SJCRH30 (cell line): Measurements from ENCODE around the gene MCM10. TPM values are rescaled to one million over a fixed set of nuclear protein-coding genes. Genes with fewer than 3 reads are reported as not detected.

ENCODE experiments used
- DNase-seq, 2 experiments: peaks; one replicate each; pipeline ENCODE4 v3.0.0-alpha.2; 2015 to 2020
- H3K27ac ChIP-seq: fragments of 250-450 bp; sonication (Bioruptor Pico); 2 replicates; pipeline ENCODE4 v1.5.1; 2020; ENCODE audit warnings: mild to moderate bottlenecking, moderate library complexity
- H3K27me3 ChIP-seq: fragments of 250-450 bp; sonication (Bioruptor Pico); 2 replicates; pipeline ENCODE4 v1.5.1; 2020; ENCODE audit warnings: mild to moderate bottlenecking, moderate library complexity
- H3K36me3 ChIP-seq: fragments of 250-450 bp; sonication (Bioruptor Pico); 2 replicates; pipeline ENCODE4 v1.5.1; 2020; ENCODE audit warnings: mild to moderate bottlenecking, moderate library complexity
- H3K4me1 ChIP-seq: fragments of 250-450 bp; sonication (Bioruptor Pico); 2 replicates; pipeline ENCODE4 v1.5.1; 2020; ENCODE audit warnings: mild to moderate bottlenecking, moderate library complexity
- H3K4me3 ChIP-seq: fragments of 250-450 bp; sonication (Bioruptor Pico); 2 replicates; pipeline ENCODE4 v1.5.1; 2020; ENCODE audit warnings: mild to moderate bottlenecking, moderate library complexity
- H3K9me3 ChIP-seq: fragments of 250-450 bp; sonication (Bioruptor Pico); replicated peaks from 2 replicates; pipeline ENCODE4 v1.5.1; 2020; ENCODE audit warnings: mild to moderate bottlenecking, moderate library complexity
- total RNA-seq: library from RNA; depleted of rRNA; stranded (reverse); fragments of >200 nt; shearing (Covaris generic); gene quantifications from 2 replicates; pipeline ENCODE4 v1.2.3, GENCODE V29; 2014

Gene MCM10
- total RNA-seq, 1 experiment from 2014 or later = 53.1 TPM

DNA sequence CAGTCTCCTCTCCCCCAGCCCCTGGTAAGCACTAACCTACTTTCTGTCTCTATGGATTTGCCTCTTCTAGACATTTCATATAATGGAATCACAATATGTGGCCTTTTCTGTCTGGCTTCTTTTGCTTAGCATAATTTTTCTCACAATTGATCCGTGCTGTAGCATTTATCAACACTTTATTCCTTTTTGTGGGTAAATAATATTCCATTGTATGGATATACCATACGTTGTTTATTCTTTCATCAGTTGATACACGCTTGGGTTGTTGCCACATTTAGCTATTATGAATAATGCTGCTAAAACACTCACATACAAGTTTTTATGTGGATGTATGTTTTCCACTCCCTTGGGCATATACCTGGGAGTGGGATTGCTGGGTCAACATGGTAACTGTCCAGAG is 25.8 kb downstream of the MCM10 start:
- no peak overlapping the region for H3K27ac ChIP-seq
- no peak overlapping the region for H3K4me3 ChIP-seq
- DNase-seq = no peak
- H3K4me1 ChIP-seq = no peaks in the 10 kb centered on the region
- peaks cover 73% of the 10 kb centered on the region for H3K36me3 ChIP-seq
- no peaks in the 10 kb centered on the region for H3K27me3 ChIP-seq
- no peaks in the 10 kb centered on the region for H3K9me3 ChIP-seq

- Histone ChIP-seq H3K4me1 (no peaks in the 10 kb centered on the region), H3K27me3 (no peaks in the 10 kb centered on the region), H3K9me3 (no peaks in the 10 kb centered on the region), H3K36me3 (peaks cover 71% of the 10 kb centered on the region), H3K27ac (no peak overlapping the region), H3K4me3 (no peak overlapping the region)
- DNase-seq = no peak
Measured at GRCh38 chr10:13188593-13188992, 27.2 kb downstream of the MCM10 start.

DNA sequence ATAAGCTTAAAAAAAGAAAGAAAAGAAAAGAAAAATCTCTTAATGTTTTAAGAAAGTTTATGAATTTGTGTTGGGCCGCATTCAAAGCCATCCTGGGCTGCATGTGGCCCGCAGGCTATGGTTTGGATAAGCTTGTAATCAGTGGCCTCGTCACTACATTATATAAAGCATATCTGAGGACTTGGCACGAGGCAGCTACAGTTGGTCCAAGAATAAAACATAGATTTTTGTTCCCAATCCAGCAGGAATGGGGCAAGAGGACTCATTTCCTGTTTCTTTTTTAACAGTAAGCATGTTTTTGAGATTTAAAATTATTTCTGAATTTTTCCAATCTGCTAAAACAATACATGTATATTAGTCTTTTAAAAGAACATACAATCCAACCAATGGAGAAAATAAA is 28.6 kb downstream of the MCM10 start:
- Histone ChIP-seq H3K36me3 (peaks cover 67% of the 10 kb centered on the region), H3K27me3 (no peaks in the 10 kb centered on the region), H3K4me1 (no peaks in the 10 kb centered on the region), H3K9me3 (no peaks in the 10 kb centered on the region), H3K27ac (no peak overlapping the region), H3K4me3 (no peak overlapping the region)
- DNase-seq = no peak

DNA sequence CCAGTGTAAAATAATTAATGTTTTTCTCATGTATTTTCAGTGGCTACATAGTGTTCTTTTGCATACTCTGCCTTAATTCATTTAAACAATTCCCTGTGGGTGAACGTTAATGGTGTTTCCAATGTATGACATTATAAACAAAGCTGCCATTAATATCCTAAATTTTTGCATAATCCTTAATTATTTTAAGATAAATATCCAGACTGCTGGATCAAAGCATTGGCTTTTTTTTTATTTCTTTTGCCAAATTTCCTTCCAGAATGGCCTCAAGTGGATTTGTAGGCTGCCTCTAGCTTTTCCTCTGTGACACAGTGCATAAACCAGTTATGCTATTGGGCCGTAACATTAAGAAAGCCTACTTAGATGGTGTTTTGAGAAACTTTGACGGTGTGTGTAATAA is 29.5 kb downstream of the MCM10 start:
- no peak for DNase-seq
- Histone ChIP-seq H3K4me3 (no peak overlapping the region), H3K27ac (no peak overlapping the region), H3K4me1 (no peaks in the 10 kb centered on the region), H3K36me3 (peaks cover 62% of the 10 kb centered on the region), H3K27me3 (no peaks in the 10 kb centered on the region), H3K9me3 (no peaks in the 10 kb centered on the region)

GRCh38 chr10:13191362-13191761 is 30.0 kb downstream of the MCM10 start:
- H3K27me3 ChIP-seq = no peaks in the 10 kb centered on the region
- no peaks in the 10 kb centered on the region for H3K4me1 ChIP-seq
- no peak overlapping the region for H3K4me3 ChIP-seq
- H3K27ac ChIP-seq = no peak overlapping the region
- no peaks in the 10 kb centered on the region for H3K9me3 ChIP-seq
- no peak for DNase-seq
- H3K36me3 ChIP-seq = peaks cover 60% of the 10 kb centered on the region

DNA sequence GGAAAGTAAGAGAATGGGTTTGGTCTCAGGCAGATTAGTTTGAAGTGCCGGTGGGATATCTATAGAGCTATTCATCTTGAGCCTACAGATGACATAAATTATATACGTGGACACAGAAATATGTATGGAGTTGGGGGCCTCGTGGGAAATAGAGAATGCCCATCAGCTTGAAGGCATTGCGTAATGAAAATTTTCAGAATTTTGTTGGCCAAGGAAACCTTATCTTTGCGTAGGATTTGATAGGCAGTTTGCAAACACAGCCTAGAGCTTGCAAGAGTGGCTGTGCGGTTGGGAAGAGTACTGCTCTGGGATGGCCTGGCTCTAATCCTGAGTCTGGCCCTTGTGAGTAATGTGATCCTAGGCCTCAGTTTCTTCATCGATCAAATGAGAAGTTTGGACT is 32.3 kb downstream of the MCM10 start:
- Histone ChIP-seq H3K27ac (no peak overlapping the region), H3K4me1 (no peaks in the 10 kb centered on the region), H3K36me3 (peaks cover 58% of the 10 kb centered on the region), H3K4me3 (no peak overlapping the region), H3K9me3 (no peaks in the 10 kb centered on the region), H3K27me3 (no peaks in the 10 kb centered on the region)
- DNase-seq = no peak

DNA sequence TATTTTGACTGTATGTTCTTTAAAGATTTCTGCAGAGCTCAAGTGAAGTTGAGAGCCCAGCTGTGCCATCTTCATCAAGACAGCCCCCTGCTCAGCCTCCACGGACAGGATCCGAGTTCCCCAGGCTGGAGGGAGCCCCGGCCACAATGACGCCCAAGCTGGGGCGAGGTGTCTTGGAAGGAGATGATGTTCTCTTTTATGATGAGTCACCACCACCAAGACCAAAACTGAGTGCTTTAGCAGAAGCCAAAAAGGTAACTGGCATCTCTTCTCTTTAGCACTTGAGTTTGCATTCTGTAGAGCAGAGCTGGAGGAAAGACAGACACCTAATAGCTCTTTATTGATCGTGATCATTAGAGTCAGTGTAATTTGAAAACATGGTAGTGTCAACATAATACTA is 33.7 kb downstream of the MCM10 start:
- H3K4me3 ChIP-seq = no peak overlapping the region
- no peaks in the 10 kb centered on the region for H3K27me3 ChIP-seq
- H3K9me3 ChIP-seq = no peaks in the 10 kb centered on the region
- DNase-seq = no peak
- peaks cover 67% of the 10 kb centered on the region for H3K36me3 ChIP-seq
- H3K4me1 ChIP-seq = no peaks in the 10 kb centered on the region
- H3K27ac ChIP-seq = no peak overlapping the region

DNA sequence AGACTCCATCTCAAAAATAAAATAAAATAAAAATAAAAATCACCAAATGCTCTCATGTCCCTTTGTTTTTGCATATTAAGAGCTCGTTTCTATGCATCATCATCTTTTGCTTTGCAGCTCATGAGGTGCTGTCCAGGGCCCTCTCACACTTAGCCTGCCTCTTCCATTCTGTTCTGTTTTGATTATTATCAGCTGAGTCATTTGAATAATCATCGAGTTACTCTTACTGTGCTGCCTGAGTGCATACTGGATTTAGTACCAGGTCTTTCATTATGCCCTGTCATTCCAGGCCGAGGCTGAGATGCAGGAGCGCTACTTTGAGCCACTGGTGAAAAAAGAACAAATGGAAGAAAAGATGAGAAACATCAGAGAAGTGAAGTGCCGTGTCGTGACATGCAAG is 39.8 kb downstream of the MCM10 start:
- no peak overlapping the region for H3K4me3 ChIP-seq
- H3K4me1 ChIP-seq = no peaks in the 10 kb centered on the region
- no peaks in the 10 kb centered on the region for H3K27me3 ChIP-seq
- H3K36me3 ChIP-seq = peaks cover 58% of the 10 kb centered on the region
- no peak for DNase-seq
- H3K9me3 ChIP-seq = no peaks in the 10 kb centered on the region
- H3K27ac ChIP-seq = no peak overlapping the region

DNA sequence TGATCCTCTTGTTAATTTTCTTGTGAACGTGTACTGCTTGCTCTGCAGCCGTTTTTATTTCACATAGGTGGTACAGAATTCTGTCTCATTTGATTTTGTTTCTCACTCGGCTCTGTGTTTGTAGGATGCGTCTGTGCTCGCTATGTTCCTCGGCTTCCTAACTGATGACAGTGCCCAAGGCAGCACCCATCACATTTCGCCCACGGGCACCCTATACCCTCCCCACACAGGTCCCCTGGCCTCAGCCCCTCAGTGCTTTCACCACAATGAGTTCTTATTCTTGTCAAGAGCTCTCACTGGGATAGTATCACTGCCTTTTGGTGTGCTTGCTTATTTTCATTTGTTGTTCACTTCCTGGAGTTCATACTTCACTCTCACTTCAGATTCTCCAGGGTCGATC is 44.7 kb downstream of the MCM10 start:
- H3K4me3 ChIP-seq = no peak overlapping the region
- H3K9me3 ChIP-seq = no peaks in the 10 kb centered on the region
- DNase-seq = no peak
- H3K27ac ChIP-seq = no peak overlapping the region
- no peaks in the 10 kb centered on the region for H3K27me3 ChIP-seq
- H3K36me3 ChIP-seq = peaks cover 45% of the 10 kb centered on the region
- H3K4me1 ChIP-seq = no peaks in the 10 kb centered on the region

- no peaks in the 10 kb centered on the region for H3K4me1 ChIP-seq
- DNase-seq = peak in 1 of 2 experiments; percentile 13
- no peak overlapping the region for H3K4me3 ChIP-seq
- no peaks in the 10 kb centered on the region for H3K27me3 ChIP-seq
- no peak overlapping the region for H3K27ac ChIP-seq
- peaks cover 42% of the 10 kb centered on the region for H3K36me3 ChIP-seq
- H3K9me3 ChIP-seq = no peaks in the 10 kb centered on the region
Measured at GRCh38 chr10:13206546-13207443, 45.4 kb downstream of the MCM10 start.

- Histone ChIP-seq H3K27ac (no peak overlapping the region), H3K9me3 (no peaks in the 10 kb centered on the region), H3K36me3 (peaks cover 25% of the 10 kb centered on the region), H3K4me1 (no peaks in the 10 kb centered on the region), H3K4me3 (no peak overlapping the region), H3K27me3 (no peaks in the 10 kb centered on the region)
- no peak for DNase-seq
Measured at GRCh38 chr10:13213163-13213562, 51.8 kb downstream of the MCM10 start.

- Histone ChIP-seq H3K36me3 (no peaks in the 10 kb centered on the region), H3K4me1 (peaks cover 10% of the 10 kb centered on the region), H3K4me3 (no peak overlapping the region), H3K27ac (no peak overlapping the region), H3K27me3 (no peaks in the 10 kb centered on the region), H3K9me3 (no peaks in the 10 kb centered on the region)
- DNase-seq = no peak
Measured at GRCh38 chr10:13218878-13219277, 57.5 kb downstream of the MCM10 start.

GRCh38 chr10:13219685-13220670 is 58.6 kb downstream of the MCM10 start:
- Histone ChIP-seq H3K4me1 (peaks cover 10% of the 10 kb centered on the region), H3K36me3 (no peaks in the 10 kb centered on the region), H3K27ac (peak overlapping the region; percentile 60), H3K27me3 (no peaks in the 10 kb centered on the region), H3K9me3 (no peaks in the 10 kb centered on the region), H3K4me3 (peak overlapping the region; percentile 24)
- peak; percentile 69 to 84 for DNase-seq

GRCh38 chr10:13221572-13221971 is 60.2 kb downstream of the MCM10 start:
- DNase-seq = no peak
- no peaks in the 10 kb centered on the region for H3K36me3 ChIP-seq
- H3K9me3 ChIP-seq = no peaks in the 10 kb centered on the region
- no peak overlapping the region for H3K27ac ChIP-seq
- H3K4me1 ChIP-seq = peaks cover 10% of the 10 kb centered on the region
- H3K4me3 ChIP-seq = no peak overlapping the region
- H3K27me3 ChIP-seq = no peaks in the 10 kb centered on the region

GRCh38 chr10:13222151-13222550 is 60.8 kb downstream of the MCM10 start:
- no peak for DNase-seq
- Histone ChIP-seq H3K4me3 (no peak overlapping the region), H3K36me3 (no peaks in the 10 kb centered on the region), H3K4me1 (peaks cover 10% of the 10 kb centered on the region), H3K27me3 (no peaks in the 10 kb centered on the region), H3K27ac (no peak overlapping the region), H3K9me3 (no peaks in the 10 kb centered on the region)
